Upper lobe of right lung (tissue), 1 donor: ENCODE measurements around the gene S1PR2. TPM values are rescaled to one million over a fixed set of nuclear protein-coding genes. Genes with fewer than 3 reads are reported as not detected.

Experiments used
- ATAC-seq: fragments of 200-7000 bp; cut with Tn5 transposase; one replicate; pipeline ENCODE4 v1.9.1; 2020; ENCODE audit warnings: mild to moderate bottlenecking, moderate library complexity
- DNase-seq: peaks from one replicate; pipeline ENCODE4 v3.0.0-alpha.2; 2020
- H3K27ac ChIP-seq: fragments of 200-600 bp; one replicate; pipeline ENCODE4 v1.8.0; 2022
- H3K27me3 ChIP-seq: fragments of 200-600 bp; one replicate; pipeline ENCODE4 v1.8.0; 2022; ENCODE audit warnings: mild to moderate bottlenecking
- H3K36me3 ChIP-seq: fragments of 200-600 bp; one replicate; pipeline ENCODE4 v1.8.0; 2022
- H3K4me1 ChIP-seq: fragments of 200-600 bp; one replicate; pipeline ENCODE4 v1.8.0; 2022
- H3K4me3 ChIP-seq: fragments of 200-600 bp; one replicate; pipeline ENCODE4 v1.8.0; 2022; ENCODE audit warnings: mild to moderate bottlenecking
- H3K9me3 ChIP-seq: fragments of 200-600 bp; one replicate; pipeline ENCODE4 v1.8.0; 2022
- intact Hi-C: fragments of 100-400 bp; cut with DNase I; formaldehyde crosslinking; loops from one replicate; pipeline ENCODE4 v1.11.0; 2022
- long read RNA-seq: library from polyadenylated mRNA; unstranded; transcript quantifications from one replicate; pipeline ENCODE4 v2.0.0, GENCODE V29; 2021
- total RNA-seq: library from RNA; stranded (reverse); fragmentation: NEBNext Ultra II Directional; extraction: Animal tissue kit (Norgen Biotek cat#: 25700); gene quantifications from one replicate; pipeline ENCODE4 v1.2.1, GENCODE V29; 2021
- TF ChIP-seq, protein P1 (sequence below): fragments of 200-600 bp; IDR thresholded peaks from one replicate; pipeline ENCODE4 v1.8.0; 2022; ENCODE audit warnings: antibody characterized with exemption
- donor health status: DM: no; HTN: yes; CAD: no; lungs with severe emphysema.

The S1PR2 gene, protein sequence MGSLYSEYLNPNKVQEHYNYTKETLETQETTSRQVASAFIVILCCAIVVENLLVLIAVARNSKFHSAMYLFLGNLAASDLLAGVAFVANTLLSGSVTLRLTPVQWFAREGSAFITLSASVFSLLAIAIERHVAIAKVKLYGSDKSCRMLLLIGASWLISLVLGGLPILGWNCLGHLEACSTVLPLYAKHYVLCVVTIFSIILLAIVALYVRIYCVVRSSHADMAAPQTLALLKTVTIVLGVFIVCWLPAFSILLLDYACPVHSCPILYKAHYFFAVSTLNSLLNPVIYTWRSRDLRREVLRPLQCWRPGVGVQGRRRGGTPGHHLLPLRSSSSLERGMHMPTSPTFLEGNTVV
- total RNA-seq, result 21.7 TPM
- long read RNA-seq, partial matches to known transcripts, result 0 of 1 reads
- long read RNA-seq, other reads (novel, unspliced or antisense), result 0 of 1 reads

- peak; percentile 91 for DNase-seq
- TF ChIP-seq, protein P1, sequence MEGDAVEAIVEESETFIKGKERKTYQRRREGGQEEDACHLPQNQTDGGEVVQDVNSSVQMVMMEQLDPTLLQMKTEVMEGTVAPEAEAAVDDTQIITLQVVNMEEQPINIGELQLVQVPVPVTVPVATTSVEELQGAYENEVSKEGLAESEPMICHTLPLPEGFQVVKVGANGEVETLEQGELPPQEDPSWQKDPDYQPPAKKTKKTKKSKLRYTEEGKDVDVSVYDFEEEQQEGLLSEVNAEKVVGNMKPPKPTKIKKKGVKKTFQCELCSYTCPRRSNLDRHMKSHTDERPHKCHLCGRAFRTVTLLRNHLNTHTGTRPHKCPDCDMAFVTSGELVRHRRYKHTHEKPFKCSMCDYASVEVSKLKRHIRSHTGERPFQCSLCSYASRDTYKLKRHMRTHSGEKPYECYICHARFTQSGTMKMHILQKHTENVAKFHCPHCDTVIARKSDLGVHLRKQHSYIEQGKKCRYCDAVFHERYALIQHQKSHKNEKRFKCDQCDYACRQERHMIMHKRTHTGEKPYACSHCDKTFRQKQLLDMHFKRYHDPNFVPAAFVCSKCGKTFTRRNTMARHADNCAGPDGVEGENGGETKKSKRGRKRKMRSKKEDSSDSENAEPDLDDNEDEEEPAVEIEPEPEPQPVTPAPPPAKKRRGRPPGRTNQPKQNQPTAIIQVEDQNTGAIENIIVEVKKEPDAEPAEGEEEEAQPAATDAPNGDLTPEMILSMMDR, result no peak
- intact Hi-C loops, result no loop called here
- Histone ChIP-seq H3K4me1 (peaks cover 44% of the 10 kb centered on the region), H3K9me3 (no peaks in the 10 kb centered on the region), H3K27ac (peak within 1 kb of the TSS; percentile 94), H3K27me3 (no peaks in the 10 kb centered on the region), H3K36me3 (no peaks in the 10 kb centered on the region), H3K4me3 (peak within 1 kb of the TSS; percentile 96)
- ATAC-seq, result peak; percentile 88
Measured at GRCh38 chr19:10230861-10231611, at the start of gene S1PR2. TSS of gene S1PR2 (minus strand) at chr19:10231331. CDS start at chr19:10224905, 6,426 bp downstream.

DNA sequence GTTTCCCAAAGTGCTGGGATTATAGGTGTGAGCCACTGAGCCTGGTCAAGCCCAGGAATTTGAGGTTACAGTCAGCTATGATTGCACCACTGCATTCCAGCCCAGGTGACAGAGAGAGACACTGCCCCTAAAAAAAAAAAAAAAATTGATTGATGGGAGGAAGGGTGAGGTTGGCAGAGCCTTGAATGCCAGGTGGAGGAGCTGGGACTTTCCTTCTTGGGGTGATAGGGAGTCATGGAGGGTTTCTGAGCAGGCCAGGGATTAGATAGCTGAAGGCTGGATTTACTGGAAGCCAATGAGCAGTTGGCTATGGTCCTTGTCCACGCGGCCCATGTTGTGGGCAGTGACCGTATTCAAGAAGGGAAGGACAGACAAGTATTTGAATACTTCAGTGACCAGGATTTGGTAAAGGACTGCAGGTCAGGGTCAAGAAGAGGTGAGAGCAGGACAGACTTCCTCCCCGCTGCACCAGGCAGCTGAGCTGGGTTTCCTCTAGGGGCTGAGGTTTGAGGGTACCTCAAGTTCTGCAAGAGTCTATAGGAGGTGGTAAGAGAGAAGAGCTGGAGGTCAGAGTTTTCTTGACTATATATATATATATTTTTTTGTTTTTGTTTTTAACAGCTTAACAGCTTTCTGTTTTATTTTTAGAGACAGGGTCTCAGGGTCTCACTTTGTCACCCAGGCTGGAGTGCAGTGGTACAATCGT is 48.8 kb upstream of the S1PR2 start:
- H3K27ac ChIP-seq, result peak overlapping the region; percentile 24
- intact Hi-C loops, result no loop called here
- TF ChIP-seq, protein P1, result no peak
- ATAC-seq (peak; percentile 15), DNase-seq (no peak)
- peaks cover 94% of the 10 kb centered on the region for H3K36me3 ChIP-seq
- H3K27me3 ChIP-seq, result no peaks in the 10 kb centered on the region
- H3K4me3 ChIP-seq, result no peak overlapping the region
- H3K9me3 ChIP-seq, result no peaks in the 10 kb centered on the region
- H3K4me1 ChIP-seq, result peaks cover 28% of the 10 kb centered on the region

DNA sequence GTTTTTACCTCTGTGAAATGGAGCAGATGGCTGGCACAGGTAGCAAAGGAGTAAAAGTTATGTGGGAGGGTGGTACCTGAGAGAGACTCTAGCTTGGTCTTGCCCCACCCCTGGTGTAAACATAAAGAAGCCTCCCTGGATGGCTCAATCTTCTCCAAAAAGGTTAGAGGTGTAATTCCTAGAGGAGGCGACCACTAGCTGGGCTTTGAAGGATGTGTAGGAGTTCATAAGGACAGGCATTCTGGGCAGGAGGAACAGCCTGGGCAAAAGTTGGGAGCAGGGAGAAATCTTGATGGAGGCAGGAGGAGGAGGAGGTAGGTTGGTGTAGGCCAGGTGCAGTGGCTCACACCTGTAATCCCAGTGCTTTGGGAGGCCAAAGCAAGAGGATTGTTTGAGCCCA is 47.8 kb upstream of the S1PR2 start:
- H3K4me3 ChIP-seq, result no peak overlapping the region
- TF ChIP-seq, protein P1, result no peak
- H3K9me3 ChIP-seq, result no peaks in the 10 kb centered on the region
- ATAC-seq (no peak), DNase-seq (no peak)
- H3K27ac ChIP-seq, result peak overlapping the region; percentile 6
- peaks cover 26% of the 10 kb centered on the region for H3K4me1 ChIP-seq
- no peaks in the 10 kb centered on the region for H3K27me3 ChIP-seq
- intact Hi-C loops, result no loop called here
- peaks cover 94% of the 10 kb centered on the region for H3K36me3 ChIP-seq

DNA sequence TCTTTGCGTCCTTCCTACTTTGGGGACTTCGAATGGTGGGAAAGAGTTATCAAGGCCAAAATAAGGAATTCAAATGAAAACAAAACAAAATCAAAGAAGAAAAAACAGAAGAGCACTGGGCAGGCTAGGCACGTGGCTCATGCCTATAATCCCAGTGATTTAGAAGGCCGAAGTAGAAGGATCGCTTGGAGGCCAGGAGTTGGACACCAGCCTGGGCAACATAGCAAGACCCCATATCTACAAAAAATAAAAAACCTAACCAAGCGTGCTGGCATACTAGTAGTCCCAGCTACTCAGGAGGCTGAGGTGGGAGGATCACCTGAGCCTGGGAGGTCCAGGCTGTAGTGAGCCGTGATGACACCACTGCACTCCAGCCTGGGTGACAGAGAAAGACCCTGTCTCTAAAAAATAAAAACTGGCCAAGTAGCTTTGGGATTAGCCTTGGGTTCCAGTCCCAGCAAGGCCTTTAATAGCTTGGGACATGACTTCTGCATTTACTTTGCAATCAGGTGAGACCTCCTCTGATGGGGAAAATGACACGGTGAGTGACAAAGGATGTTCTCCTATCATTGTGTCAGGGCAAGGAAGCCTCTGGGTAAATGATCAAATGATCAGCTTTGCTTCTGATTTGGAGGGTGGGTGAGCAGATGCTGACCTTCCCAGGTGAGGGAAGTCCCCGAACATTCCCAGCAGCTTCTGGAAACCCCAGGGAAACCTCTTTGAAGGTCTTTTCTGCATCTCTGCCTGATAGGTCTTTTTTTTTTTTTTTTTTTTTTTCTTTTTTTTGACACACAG is 46.9 kb upstream of the S1PR2 start:
- peak overlapping the region; percentile 58 for H3K27ac ChIP-seq
- DNase-seq (no peak), ATAC-seq (no peak)
- no peaks in the 10 kb centered on the region for H3K9me3 ChIP-seq
- peaks cover 24% of the 10 kb centered on the region for H3K4me1 ChIP-seq
- peak overlapping the region; percentile 3 for H3K4me3 ChIP-seq
- H3K36me3 ChIP-seq, result peaks cover 85% of the 10 kb centered on the region
- no peaks in the 10 kb centered on the region for H3K27me3 ChIP-seq
- intact Hi-C loops, result no loop called here
- TF ChIP-seq, protein P1, result no peak

GRCh38 chr19:10274589-10274988 is 43.5 kb upstream of the S1PR2 start:
- ATAC-seq, result no peak
- TF ChIP-seq, protein P1, result no peak
- H3K4me1 ChIP-seq, result peaks cover 22% of the 10 kb centered on the region
- peaks cover 58% of the 10 kb centered on the region for H3K36me3 ChIP-seq
- intact Hi-C loops, result no loop called here
- peak overlapping the region; percentile 80 for H3K4me3 ChIP-seq
- no peak for DNase-seq
- H3K27me3 ChIP-seq, result no peaks in the 10 kb centered on the region
- H3K27ac ChIP-seq, result peak overlapping the region; percentile 60
- H3K9me3 ChIP-seq, result no peaks in the 10 kb centered on the region
